ENCODE data around the gene NNAT. TPM values are rescaled to one million over a fixed set of nuclear protein-coding genes. Genes with fewer than 3 reads are reported as not detected.

NNAT gene
- total and polyA plus RNA-seq, 4 donors = 0.98 to 20.6 (median 8.2) TPM

GRCh38 chr20:37473249-37474000, 47.6 kb upstream of the NNAT start:
- Histone ChIP-seq H3K4me3 (no peak overlapping the region), H3K4me1 (ENCODE audit: control insufficient read depth in 5 of 5, insufficient read depth in 5 of 5, low read length in 5 of 5) (no peaks in the 10 kb centered on the region), H3K36me3 (ENCODE audit: control insufficient read depth in 4 of 4, insufficient read depth in 4 of 4, low read length in 4 of 4) (no peaks in the 10 kb centered on the region), H3K27me3 (ENCODE audit: control insufficient read depth in 3 of 3, insufficient read depth in 3 of 3, low read length in 2 of 3) (no peaks in the 10 kb centered on the region), H3K9ac (ENCODE audit: insufficient read depth in 1 of 2, low read length in 2 of 2) (no peak overlapping the region), H3K9me3 (ENCODE audit: control insufficient read depth in 4 of 4, insufficient read depth in 3 of 4, low read length in 3 of 4) (no peaks in the 10 kb centered on the region), H3K27ac (ENCODE audit: low read depth in 1 of 2, low read length in 1 of 2) (no peak overlapping the region)
- ATAC-seq (ENCODE audit: insufficient read depth, low FRiP score) = no peak
- 87 to 95% methylated on average over 11 of the region's 11 CpGs for WGBS, 2 donors
- TF ChIP-seq CTCF (IDR thresholded peaks at IDR 0.05; ENCODE audit: control extremely low read depth, extremely low read depth) = no peak
- no peak for DNase-seq

DNA sequence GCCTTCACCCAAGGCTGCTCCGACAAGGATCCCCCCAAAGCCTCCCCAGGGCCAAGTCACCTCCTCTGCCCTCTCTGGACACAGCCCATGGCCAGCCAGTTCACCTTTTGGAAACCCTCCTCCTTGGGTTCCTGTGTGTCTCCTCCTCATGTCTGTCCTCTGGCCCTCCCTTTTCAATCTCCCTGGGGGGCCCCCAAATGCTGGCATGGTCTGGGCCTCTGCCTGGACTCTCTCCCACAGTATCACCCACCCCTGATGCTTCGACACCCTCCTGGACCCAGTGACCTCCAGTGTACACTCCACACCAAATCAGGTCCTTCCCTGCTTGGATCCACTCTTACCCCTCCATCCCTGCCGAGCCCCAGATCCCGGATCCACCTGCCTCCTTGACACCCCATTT, 46.7 kb upstream of the NNAT start:
- Histone ChIP-seq H3K4me1 (ENCODE audit: control insufficient read depth in 5 of 5, insufficient read depth in 5 of 5, low read length in 5 of 5) (no peaks in the 10 kb centered on the region), H3K27me3 (ENCODE audit: control insufficient read depth in 3 of 3, insufficient read depth in 3 of 3, low read length in 2 of 3) (no peaks in the 10 kb centered on the region), H3K36me3 (ENCODE audit: control insufficient read depth in 4 of 4, insufficient read depth in 4 of 4, low read length in 4 of 4) (no peaks in the 10 kb centered on the region), H3K9me3 (ENCODE audit: control insufficient read depth in 4 of 4, insufficient read depth in 3 of 4, low read length in 3 of 4) (no peaks in the 10 kb centered on the region), H3K9ac (ENCODE audit: insufficient read depth in 1 of 2, low read length in 2 of 2) (no peak overlapping the region), H3K4me3 (no peak overlapping the region), H3K27ac (ENCODE audit: low read depth in 1 of 2, low read length in 1 of 2) (no peak overlapping the region)
- ATAC-seq (ENCODE audit: insufficient read depth, low FRiP score) (no peak), DNase-seq (no peak)
- no peak for TF ChIP-seq CTCF (IDR thresholded peaks at IDR 0.05; ENCODE audit: control extremely low read depth, extremely low read depth)
- 72 to 77% methylated on average over 4 of the region's 4 CpGs for WGBS, 2 donors

DNA sequence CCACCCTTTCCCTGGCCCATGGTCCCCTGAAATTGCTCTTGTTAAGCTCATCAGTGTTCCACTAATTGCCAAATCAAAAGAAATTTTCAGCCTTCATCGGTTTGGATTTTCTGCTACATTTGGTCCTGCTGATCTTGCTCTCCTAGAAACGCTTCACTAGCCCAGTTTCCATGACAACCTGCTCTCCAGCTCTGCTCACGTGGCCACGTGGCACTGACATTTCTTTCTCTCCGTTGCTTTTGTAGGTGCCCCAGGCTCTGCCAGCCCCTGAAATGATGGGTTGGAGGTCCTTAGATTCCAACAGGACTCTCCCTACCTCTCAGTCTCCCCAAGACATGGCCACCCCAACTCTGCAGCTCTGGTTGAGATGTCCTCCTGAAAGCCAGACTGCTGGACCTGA, 45.8 kb upstream of the NNAT start:
- ATAC-seq (ENCODE audit: insufficient read depth, low FRiP score) (no peak), DNase-seq (peak in 1 of 3 donors; percentile 24)
- WGBS, 2 donors = 66 to 83% methylated on average over 5 of the region's 5 CpGs
- H3K4me3 ChIP-seq = no peak overlapping the region
- H3K9ac ChIP-seq (ENCODE audit: insufficient read depth in 1 of 2, low read length in 2 of 2) = no peak overlapping the region
- no peaks in the 10 kb centered on the region for H3K36me3 ChIP-seq (ENCODE audit: control insufficient read depth in 4 of 4, insufficient read depth in 4 of 4, low read length in 4 of 4)
- no peak overlapping the region for H3K27ac ChIP-seq (ENCODE audit: low read depth in 1 of 2, low read length in 1 of 2)
- no peaks in the 10 kb centered on the region for H3K9me3 ChIP-seq (ENCODE audit: control insufficient read depth in 4 of 4, insufficient read depth in 3 of 4, low read length in 3 of 4)
- TF ChIP-seq CTCF (IDR thresholded peaks at IDR 0.05; ENCODE audit: control extremely low read depth, extremely low read depth) = no peak
- H3K4me1 ChIP-seq (ENCODE audit: control insufficient read depth in 5 of 5, insufficient read depth in 5 of 5, low read length in 5 of 5) = no peaks in the 10 kb centered on the region
- H3K27me3 ChIP-seq (ENCODE audit: control insufficient read depth in 3 of 3, insufficient read depth in 3 of 3, low read length in 2 of 3) = no peaks in the 10 kb centered on the region

GRCh38 chr20:37477041-37477440, 44.0 kb upstream of the NNAT start:
- H3K4me3 ChIP-seq = no peak overlapping the region
- no peaks in the 10 kb centered on the region for H3K4me1 ChIP-seq (ENCODE audit: control insufficient read depth in 5 of 5, insufficient read depth in 5 of 5, low read length in 5 of 5)
- DNase-seq (no peak), ATAC-seq (ENCODE audit: insufficient read depth, low FRiP score) (no peak)
- H3K9me3 ChIP-seq (ENCODE audit: control insufficient read depth in 4 of 4, insufficient read depth in 3 of 4, low read length in 3 of 4) = no peaks in the 10 kb centered on the region
- no peak overlapping the region for H3K27ac ChIP-seq (ENCODE audit: low read depth in 1 of 2, low read length in 1 of 2)
- no peak for TF ChIP-seq CTCF (IDR thresholded peaks at IDR 0.05; ENCODE audit: control extremely low read depth, extremely low read depth)
- no peak overlapping the region for H3K9ac ChIP-seq (ENCODE audit: insufficient read depth in 1 of 2, low read length in 2 of 2)
- H3K27me3 ChIP-seq (ENCODE audit: control insufficient read depth in 3 of 3, insufficient read depth in 3 of 3, low read length in 2 of 3) = no peaks in the 10 kb centered on the region
- WGBS, 2 donors = 58 to 62% methylated on average over 3 of the region's 3 CpGs
- H3K36me3 ChIP-seq (ENCODE audit: control insufficient read depth in 4 of 4, insufficient read depth in 4 of 4, low read length in 4 of 4) = no peaks in the 10 kb centered on the region

Measured in lung (tissue), 12 donors.